ENCODE results near the gene DNAJB12.
A peak's percentile ranks its signal among the peaks of the same experiment; 100 is the strongest.
"Not testable (repeated sequence)": the region's sequence is repeated elsewhere in the genome, so short reads cannot be mapped to it uniquely, and the experiment has no call there.

The DNAJB12 gene

DNA sequence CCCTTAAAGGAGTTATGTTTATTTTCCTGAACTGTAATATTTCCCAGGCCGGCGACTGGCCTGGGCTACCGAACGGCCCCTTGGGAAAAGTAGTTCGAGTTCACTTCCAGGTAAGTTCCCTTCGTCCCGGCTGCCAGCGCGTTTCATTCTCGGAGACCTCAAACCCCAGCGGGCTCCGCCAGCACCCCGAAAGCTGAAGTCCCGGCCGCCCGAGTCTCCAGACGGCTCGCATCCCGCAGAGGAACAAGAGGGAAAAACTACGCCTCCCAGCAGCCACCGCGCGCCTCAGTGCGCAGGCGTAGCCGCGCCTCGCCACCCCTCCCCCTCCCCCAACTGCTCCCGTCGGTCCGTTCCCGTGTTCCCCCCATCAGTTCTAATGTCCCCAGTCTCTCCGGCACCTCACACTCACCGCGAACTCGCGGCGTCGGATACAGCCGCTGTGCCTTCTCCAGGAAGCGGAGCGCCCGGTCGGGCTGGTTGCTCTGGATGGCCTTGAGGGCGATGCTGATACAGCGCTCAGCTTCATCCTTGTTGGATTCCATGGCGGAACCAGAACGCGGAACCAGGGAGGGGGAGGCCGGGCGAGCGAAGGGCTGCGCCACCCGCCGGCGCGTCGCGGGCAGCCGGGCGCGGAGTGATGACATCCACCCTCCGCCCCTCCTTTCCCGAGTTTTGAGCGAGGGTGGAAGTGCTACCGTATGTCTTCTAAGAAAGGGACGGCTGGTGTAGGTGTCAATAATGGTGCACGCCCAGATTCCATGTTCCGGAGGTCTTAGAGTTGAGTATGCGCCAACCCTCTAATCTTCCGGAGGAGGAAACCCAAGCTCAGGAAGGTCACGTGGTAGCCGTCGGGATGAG, at the start of gene DNAJB12:
TSS of gene DNAJB12 (minus strand) at position 564 of the 858 bp plus-strand sequence. CDS start at position 542, 22 bp downstream.
- peak; percentile 71 for DNase-seq (ENCODE audit: low read depth, low spot score)

DNA sequence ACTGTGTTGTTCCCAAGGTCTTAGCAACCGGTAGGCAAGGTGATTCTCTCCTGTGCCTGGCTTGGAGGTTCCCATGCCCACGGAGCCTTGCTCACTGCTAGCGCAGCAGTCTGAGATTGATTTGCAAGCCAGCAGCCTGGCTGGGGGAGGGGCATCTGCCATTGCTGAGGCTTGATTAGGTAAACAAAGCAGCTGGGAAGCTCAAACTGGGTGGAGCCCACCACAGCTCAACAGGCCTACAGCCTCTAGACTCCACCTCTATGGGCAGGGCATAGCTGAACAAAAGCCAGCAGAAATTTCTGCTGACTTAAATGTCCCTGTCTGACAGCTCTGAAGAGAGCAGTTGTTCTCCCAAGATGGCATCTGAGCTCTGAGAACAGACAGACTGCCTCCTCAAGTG, 40.9 kb upstream of the DNAJB12 start:
- DNase-seq (ENCODE audit: low read depth, low spot score), result not testable (repeated sequence)

DNA sequence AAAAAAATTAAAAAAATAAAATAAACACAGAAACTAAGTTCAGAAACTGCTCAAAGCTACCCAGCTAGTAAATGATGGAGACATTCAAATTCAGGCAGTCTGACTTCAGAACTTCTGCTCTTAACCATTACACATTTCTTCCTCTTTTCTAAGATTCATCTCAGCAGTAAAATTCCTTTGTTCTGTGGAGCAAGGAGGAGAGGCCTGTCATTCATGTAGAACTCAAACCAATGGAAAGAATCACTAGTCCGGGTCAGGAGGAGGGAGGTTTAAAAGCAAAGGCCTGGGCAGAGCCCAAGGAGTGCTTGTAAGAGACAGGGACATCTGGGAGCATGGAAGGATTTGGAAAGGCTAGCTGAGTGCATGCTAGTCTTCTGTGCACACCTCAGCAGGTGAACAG, 37.9 kb upstream of the DNAJB12 start:
- no peak for DNase-seq (ENCODE audit: low read depth, low spot score)

DNA sequence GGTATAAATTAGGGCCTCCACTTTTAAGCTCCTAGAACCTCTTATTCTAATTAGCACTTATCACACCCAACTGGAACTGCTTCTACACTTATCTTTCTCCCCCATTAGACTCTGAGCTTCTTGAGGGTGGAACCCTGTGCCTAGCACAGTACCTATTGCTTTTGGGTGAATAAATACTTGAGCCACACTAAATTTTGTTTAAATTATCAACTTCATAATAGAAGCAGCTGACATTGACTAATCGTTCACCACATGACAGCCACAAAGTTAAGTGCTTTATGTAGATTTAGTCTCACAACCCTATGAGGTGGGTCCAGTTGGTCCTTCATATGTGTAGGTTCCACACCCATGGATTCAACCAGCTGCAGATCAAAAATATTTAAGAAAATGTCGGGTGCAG, 36.0 kb upstream of the DNAJB12 start:
- DNase-seq (ENCODE audit: low read depth, low spot score), result no peak

DNA sequence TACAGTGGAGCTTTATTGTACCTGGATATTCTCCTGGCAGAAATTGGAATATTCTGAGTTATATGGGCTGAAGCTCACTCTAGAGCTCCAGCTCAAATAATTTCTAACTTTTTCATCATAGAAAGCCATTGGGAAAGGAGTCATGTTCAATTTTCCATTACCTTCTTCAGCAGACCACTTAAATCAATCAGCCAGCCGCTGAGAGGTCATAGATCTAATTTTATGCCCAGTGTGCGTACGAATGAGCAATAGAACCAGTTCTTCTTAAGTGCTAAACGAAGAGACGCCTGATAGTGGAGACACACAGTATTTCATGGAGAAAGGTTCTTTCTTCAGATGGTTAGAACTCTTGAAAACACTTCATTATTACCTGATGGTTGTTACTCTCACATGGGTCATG, 35.0 kb upstream of the DNAJB12 start:
- DNase-seq (ENCODE audit: low read depth, low spot score), result no peak

DNA sequence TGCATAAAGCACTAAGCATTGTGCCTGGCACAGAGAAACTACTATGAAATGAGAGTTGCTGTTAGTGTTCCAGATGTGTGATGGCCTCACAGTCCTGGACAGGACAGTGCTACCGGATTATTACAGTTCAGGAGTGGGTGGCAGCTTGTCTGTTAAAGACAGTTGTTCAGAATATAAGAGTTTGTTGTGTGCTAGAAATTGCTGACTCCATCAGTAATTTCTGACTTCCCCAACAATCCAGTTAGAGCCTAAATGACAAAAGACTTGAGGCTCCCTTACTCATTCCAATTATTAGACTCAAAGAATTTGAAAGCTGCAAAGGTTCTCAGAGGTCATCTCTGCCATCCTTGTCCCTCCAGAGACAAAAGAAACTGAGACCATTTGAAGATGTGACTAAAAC, 34.3 kb upstream of the DNAJB12 start:
- DNase-seq (ENCODE audit: low read depth, low spot score), result no peak

DNA sequence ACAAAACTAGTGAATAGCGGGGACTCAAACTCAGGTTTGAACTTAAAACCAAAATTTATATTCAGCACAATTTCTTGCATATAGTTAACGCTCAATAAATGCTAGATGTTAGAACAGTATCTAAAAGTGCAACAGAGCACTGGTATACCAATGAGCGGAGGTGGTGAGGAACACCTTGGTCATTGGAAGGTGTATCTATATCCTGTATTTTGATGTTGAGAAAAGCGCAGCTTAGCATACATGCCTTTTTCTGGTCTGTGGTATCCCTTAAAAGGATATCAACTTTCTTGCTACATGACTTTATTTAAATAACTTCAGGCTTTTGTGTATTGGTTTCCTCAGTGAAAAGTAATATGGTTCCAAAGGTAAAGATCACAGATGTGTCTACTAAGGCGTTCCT, 33.3 kb upstream of the DNAJB12 start:
- DNase-seq (ENCODE audit: low read depth, low spot score), result no peak

DNA sequence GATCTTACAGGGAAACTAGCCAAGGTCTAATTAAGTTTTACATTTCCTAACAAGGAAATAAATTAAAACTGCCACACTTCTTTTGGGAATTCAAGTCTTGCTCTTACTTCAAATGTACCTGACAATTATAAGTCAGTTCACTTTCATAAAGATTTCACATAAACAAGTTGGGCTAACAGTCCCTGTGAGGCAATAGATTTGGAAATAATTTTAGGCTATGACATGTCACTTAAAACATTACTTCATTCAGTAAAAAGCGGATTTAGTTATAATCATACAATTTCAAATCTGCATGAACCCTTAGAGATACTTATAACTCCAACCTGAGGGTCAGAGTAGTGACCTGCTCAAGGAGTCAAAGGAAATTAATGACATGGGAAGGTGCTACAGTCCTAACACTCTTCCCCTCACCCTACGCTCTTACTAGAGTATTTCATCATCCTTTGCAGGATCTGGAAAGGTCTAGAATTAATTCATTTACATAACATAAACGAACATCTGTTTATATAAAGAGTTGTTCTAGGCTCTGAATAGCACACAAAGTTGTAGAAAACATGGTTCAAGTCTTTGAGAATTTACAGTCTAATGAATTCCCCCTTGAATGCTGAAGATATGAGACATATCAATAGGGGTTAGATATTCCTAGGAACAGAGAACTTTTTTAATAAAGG, 32.3 kb upstream of the DNAJB12 start:
- DNase-seq (ENCODE audit: low read depth, low spot score), result no peak

DNA sequence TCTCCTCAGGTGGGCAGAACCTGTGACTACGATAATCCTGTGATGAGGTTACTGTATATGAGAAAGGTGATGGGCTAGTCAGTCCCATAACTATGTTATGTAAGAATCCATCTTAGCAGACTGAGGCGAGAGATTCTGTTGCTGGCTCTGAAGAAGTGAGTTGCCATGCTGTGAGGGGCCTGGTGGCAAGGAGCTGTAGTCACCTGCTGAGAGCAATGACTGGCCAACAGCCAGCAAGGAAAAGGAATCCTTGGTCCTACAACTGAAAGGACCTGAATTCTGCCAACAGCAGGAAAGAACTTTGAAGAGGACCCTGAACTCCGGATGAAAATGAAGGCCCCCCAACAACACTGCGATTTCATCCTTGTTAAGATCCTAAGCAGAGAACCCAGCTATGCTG, 31.0 kb upstream of the DNAJB12 start:
- DNase-seq (ENCODE audit: low read depth, low spot score), result no peak

DNA sequence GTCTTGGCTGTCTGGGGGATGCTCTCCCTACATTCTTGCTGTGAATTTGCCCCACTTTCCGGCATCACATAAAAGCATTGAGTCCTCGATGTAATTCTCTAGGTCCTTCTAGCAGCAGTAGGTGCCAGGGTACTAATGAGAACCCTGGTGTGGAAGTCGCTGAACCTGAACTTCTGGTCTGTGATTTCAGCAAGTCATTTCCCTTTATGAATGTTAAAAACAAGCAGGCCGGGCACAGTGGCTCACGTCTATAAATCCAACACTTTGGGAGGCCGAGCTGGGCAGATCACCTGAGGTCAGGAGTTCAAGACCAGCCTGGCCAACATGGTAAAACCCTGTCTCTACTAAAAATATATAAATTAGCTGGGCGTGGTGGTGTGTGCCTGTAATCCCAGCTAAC, 30.3 kb upstream of the DNAJB12 start:
- DNase-seq (ENCODE audit: low read depth, low spot score), result not testable (repeated sequence)

DNA sequence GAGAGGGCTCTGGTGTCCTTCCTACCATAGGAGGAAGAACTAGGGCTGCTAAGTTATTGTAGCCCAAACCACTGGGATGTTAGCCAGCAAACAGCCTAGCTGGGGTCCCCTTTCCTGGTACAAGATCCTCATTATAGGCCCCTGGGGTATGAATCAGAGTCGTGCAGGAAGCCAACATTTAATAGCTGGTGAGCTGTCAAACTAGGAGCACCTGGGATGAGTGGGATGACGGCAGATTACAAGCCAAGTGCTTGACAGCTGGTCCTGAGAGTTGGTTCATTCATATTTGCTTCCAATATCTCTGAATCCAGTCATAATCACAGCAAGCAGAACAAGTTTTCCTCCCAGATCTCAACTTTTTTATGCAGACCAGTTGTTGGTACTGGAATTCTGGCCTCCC, 25.1 kb upstream of the DNAJB12 start:
- DNase-seq (ENCODE audit: low read depth, low spot score), result no peak

DNA sequence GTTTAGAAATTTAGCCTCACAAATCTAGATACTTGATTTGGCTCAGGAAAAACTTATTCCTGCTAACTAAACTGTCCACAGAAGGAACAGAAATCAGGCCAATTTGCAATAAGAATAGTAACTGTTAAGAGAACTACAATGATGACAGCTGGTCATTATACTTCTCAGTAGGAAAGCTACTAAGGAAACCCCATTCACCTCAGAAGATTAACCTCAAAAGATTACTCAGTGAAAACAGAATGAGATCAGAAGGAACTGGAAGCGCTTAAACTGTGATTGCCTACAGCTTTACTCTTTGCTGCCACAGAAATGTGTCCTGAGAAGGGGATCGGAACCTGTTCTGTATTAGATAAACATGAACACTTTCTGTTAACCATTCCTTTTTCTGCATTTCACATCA, 24.3 kb upstream of the DNAJB12 start:
- no peak for DNase-seq (ENCODE audit: low read depth, low spot score)

DNA sequence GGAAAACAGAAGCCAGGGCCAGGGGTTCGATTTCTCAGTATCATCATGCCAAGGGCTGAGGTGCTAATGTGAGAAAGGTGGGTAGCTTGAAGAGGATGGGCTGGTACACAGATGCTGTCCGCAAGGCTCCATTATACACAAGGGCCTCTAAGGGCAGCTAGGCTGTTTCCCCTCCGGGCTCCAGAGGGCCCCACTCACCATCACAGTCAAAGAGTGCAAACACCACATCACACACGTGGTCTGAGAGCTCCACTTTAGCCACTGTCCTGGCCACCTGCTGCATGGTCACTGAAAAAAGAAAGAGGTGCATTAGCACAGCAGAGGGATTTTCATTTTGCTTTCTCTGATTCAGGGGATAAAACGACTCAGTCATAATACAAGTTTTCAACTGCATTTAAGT, 20.9 kb upstream of the DNAJB12 start:
- no peak for DNase-seq (ENCODE audit: low read depth, low spot score)

DNA sequence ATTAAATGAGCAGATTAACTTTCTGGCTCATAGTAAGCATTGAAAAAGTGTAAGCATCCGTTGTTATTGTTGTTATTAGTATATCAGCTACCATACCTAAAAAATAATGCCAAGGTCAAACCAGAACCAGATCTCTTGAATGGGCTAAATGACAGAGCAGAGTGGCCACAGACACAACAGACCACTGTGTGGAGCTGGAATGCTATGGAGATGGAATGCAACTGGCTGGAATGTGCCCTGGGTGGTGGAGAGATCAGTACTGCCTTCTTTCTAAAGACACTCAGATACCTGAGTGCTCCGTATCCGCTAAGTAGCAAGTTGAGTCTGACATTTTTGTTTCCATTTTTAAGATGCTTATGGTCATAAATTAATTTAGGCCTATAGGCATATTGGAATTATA, 20.5 kb upstream of the DNAJB12 start:
- DNase-seq (ENCODE audit: low read depth, low spot score), result no peak

DNA sequence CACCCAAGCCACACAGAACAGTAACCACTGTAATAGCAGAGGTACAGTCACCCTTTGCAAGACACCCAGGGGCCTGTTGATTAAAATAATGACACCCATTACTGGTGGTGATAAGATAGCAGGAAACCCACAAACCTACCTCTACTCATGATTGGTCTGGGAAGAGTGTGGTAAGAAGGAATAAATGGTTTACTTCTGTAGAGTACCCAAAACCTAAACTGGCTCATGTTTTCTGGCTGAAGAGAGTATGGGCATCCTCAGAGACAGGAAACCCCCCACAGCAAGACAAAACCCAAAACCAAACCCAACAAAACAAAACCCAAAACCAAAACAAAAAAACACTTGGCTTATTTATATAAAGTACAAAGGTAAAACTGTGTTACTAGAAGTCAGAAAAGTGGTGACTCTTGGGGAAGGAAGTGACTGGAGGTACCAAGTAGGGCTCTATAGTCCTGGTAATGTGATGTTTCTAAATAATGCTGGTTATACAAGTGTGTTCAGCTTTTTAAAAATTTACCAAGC, 15.5 kb upstream of the DNAJB12 start:
- DNase-seq (ENCODE audit: low read depth, low spot score), result no peak

DNA sequence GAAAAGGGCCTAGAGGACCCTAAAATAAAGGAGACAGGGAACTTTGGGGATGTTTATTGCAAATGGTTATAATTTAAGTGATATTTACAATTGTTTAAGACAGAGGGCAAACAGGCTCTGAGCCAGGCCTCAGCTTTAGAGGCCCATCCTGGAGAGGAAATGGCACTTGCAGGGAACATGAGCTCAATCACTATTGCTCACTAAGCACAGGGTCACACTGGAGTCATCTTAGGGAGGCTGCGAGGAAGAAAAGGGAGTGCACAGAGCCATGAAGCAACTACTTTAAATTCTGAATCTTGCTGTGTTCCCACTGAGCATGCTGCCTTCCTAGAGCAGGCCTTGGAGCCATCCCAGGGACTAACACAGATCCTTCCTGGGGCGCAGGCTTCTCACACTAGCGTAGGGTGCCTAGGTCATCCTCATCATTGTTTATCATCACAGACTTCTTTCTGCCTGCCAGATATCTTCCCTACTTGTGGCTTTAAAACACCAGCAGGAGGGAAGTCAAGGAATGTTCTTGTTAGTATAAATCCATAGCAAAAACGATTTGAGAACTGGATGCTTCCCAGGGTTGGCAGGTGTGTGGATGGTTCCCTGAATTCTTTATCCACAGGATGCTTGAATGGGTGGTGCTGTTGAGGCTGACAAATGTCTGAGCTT, 12.7 kb upstream of the DNAJB12 start:
- DNase-seq (ENCODE audit: low read depth, low spot score), result no peak

DNA sequence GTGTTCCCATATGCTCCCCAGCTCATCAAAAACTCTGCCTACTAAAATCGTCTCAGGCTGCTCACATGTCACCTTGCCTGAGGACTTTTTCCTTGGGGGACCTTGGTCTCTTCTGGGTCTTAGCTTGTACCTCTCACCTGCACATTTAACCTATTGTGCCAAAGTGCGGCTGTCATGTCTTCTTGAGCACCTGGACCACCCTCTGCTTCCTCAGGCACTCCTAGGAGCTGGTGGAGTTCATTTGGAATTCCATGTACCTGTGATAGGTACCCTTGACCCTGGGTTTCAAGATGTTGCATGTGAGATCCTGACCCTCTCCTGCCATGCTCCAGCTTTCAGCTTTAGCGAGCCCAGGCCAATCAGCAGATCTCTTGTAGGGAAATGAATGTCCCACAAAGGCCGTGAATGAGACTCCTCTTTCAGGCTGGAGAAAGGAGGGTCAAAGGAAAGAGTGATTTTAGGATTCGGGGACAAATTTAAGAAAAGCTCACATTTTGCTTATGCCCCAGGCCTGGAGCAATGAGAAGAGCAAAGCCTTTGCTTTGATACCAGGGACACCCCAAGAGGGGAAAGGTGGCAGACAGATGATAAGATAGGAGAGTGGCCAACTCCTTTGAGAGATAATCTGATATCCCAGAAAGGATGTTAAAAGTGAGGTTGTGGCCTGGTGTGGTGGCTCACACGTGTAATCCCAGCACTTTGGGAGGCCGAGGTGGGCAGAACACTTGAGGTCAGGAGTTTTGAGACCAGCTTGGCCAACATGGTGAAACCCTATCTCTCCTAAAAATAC, 10.6 kb upstream of the DNAJB12 start:
- DNase-seq (ENCODE audit: low read depth, low spot score), result no peak

DNA sequence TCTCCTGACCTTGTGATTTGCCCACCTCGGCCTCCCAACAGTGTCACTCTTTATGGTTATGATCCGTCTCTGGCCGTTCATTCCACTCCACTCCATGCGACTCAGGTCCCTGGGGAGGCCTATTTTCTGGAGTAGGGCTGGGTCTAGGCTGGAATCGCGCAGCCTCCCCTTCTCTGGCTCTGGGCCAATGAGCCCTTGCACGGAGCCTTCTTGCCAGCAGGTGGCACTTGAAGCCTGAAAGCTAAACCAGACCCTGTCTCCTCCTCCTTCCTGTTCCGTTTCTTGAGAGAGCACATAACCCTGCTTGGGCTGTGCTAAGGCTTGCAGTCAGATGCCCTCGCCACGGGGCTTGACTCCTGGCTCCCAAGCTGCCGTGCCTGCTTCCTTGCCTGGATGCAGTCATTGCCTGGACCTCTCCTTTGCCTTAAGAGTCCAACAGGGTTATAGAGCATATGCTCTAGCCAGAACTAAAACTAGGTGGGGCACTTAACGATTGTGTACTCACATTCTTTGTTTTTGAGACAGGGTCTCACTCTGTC, 9.6 kb upstream of the DNAJB12 start:
- DNase-seq (ENCODE audit: low read depth, low spot score), result peak; percentile 73

DNA sequence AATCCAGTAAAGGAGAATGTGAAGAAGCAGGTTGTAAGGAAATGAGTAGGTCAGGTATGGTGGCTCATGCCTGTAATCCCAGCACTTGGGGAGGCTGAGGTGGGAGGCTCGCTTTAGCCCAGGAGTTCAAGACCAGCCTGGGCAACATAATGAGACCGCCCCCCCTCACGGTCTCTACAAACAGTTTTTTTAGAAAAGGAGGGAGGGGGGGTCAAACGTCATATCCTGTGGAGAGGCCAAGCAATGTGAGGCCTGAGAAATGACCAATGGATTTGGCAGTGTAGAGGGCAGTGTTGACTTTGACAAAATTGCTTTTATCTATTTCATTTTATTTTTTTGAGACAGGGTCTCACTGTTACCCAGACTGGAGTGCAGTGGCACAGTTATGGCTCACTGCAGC, 2.3 kb upstream of the DNAJB12 start:
- no peak for DNase-seq (ENCODE audit: low read depth, low spot score)

DNA sequence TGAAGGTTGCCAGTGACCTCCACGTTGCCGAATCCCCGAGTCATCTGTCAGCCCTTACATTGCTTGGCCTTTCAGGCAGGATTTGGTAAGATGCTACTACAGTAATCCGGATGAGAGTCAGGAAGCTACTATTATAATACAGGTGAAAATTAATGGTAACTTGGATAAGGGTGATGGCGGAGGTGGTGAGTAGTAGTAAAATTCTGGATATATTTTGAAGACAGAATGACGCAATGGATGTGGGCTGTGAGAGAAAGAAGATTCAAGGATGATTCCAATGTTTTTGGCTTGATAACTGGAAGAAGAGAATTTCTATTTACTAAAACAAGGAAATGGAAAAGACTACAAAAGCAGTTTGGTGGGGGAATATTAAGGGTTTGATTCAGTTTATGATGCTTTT, 1.4 kb upstream of the DNAJB12 start:
- no peak for DNase-seq (ENCODE audit: low read depth, low spot score)

DNA sequence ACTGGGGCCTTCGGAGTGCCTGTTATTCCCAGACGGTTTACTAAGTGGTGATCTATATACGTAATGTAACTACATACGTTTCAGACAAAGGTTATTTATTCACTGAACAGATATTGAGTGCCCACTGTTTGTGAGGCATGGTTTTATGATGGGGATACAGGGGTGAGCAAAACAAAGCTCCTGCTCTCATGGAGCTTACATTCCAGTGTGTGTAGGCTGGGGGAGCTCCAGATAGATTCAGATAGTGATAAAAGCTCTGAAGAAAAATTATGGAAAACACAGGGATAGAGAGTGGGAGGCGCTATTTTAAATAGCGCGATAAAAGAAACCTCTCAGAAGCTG, 466 bp upstream of the DNAJB12 start:
- DNase-seq (ENCODE audit: low read depth, low spot score), result no peak

DNA sequence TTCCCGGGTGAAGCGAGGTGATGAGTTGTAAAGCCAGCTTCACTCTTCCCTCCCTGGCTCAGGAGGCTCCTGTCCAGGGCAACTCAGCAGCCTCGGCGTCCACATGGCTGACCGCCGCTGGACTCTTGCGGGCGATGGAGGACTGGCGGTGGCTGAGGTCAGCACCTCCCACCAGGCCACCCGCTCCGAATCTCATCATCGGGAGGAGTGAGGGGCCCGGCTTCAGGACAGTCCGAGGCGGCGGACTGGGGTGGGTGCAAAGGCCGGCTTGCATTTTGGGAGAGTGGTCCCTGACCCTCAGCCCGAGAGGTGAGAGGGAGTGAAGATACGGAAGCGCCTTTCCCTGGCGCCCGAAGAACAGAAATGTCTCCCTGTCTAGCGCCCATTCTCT, 759 bp downstream of the DNAJB12 start:
- DNase-seq (ENCODE audit: low read depth, low spot score), result no peak
